A549 (cell line): ENCODE results near the gene KIF1A. TPM values are rescaled to one million over a fixed set of nuclear protein-coding genes. Genes with fewer than 3 reads are reported as not detected.

Source experiments
- ATAC-seq, 2 experiments: fragments of 200-7000 bp in 1 of 2; fragments of >200 bp in 1 of 2; cut with Nextera tagmentation in 1 of 2; cut with Tn5 transposase in 1 of 2; 3 replicates each; pipeline versions ENCODE4 v1.8.0 to v1.9.1; 2018 to 2020; ENCODE audit warnings: mild to moderate bottlenecking in 1 of 2, moderate library complexity in 1 of 2
- CTCF ChIA-PET: fragments of 300-600 bp; sonication (Branson Sonifier 250); formaldehyde crosslinking; extraction: SDS; loops from one replicate; lab custom pipeline; 2021; ENCODE audit warnings: antibody characterized with exemption, inconsistent platforms; lab: Yijun Ruan, JAX
- POLR2A ChIA-PET: fragments of 350-600 bp; formaldehyde crosslinking; extraction: SDS; loops from one replicate; lab custom pipeline; 2021; ENCODE audit warnings: antibody characterized with exemption, inconsistent platforms; lab: Yijun Ruan, JAX
- DNase-seq, 2 experiments: peaks; one replicate each; pipeline versions ENCODE4 v3.0.0 to v3.0.0-alpha.2; 2011 to 2016; ENCODE audit warnings: low read depth in 1 of 2, low spot score in 1 of 2
- FAIRE-seq: peaks from 2 replicates; lab custom pipeline; 2011; peaks lifted over from hg19 to GRCh38; lab: Jason Lieb, UNC
- H3K27ac ChIP-seq, 2 experiments: fragments of >200 bp; sonication (Bioruptor Twin); formaldehyde crosslinking; 3 replicates each; pipeline ENCODE4 v1.5.1; 2016 to 2017
- H3K4me1 ChIP-seq: fragments of >200 bp; sonication (Bioruptor Twin); formaldehyde crosslinking; 3 replicates; pipeline ENCODE4 v1.6.1; 2016
- H3K4me2 ChIP-seq: fragments of >200 bp; sonication (Bioruptor Twin); formaldehyde crosslinking; 3 replicates; pipeline ENCODE4 v1.6.1; 2016
- H3K4me3 ChIP-seq: fragments of >200 bp; sonication (Bioruptor Twin); formaldehyde crosslinking; 3 replicates; pipeline ENCODE4 v1.5.1; 2016
- H3K9me3 ChIP-seq: fragments of >200 bp; sonication (Bioruptor Twin); formaldehyde crosslinking; 3 replicates; pipeline ENCODE4 v1.6.1; 2016
- ATOH8 ChIP-seq: fragments of 250-450 bp; sonication (Bioruptor Pico); IDR thresholded peaks from 2 replicates; pipeline ENCODE4 v1.5.0; 2020; ENCODE audit warnings: low read depth, mild to moderate bottlenecking, moderate library complexity
- BCL3 ChIP-seq: fragments of >200 bp; sonication (Bioruptor Twin); formaldehyde crosslinking; IDR thresholded peaks from 3 replicates; pipeline ENCODE4 v1.6.1; 2016
- CBX2 ChIP-seq: fragments of 200-600 bp; sonication (generic); IDR thresholded peaks from 2 replicates; pipeline ENCODE4 v1.6.1; 2016; ENCODE audit warnings: low read depth, mild to moderate bottlenecking, borderline replicate concordance
- CHD4 ChIP-seq: fragments of 200-600 bp; sonication (generic); IDR thresholded peaks from 2 replicates; pipeline ENCODE4 v1.6.1; 2016; ENCODE audit warnings: antibody characterized with exemption, mild to moderate bottlenecking, borderline replicate concordance
- CTCF ChIP-seq: fragments of >200 bp; sonication (Bioruptor Twin); formaldehyde crosslinking; IDR thresholded peaks from 3 replicates; pipeline ENCODE4 v1.5.1; 2016
- E2F6 ChIP-seq: IDR thresholded peaks from 2 replicates; pipeline ENCODE4 v1.6.1; 2012; ENCODE audit warnings: low read depth, borderline replicate concordance
- EHF ChIP-seq: fragments of 250-450 bp; sonication (Bioruptor Pico); IDR thresholded peaks from 2 replicates; pipeline ENCODE4 v1.5.0; 2020; ENCODE audit warnings: mild to moderate bottlenecking
- FOSB ChIP-seq: fragments of 250-450 bp; sonication (Bioruptor Pico); IDR thresholded peaks from 2 replicates; pipeline ENCODE4 v1.5.0; 2020; ENCODE audit warnings: mild to moderate bottlenecking, moderate library complexity
- FOXS1 ChIP-seq: fragments of 250-450 bp; sonication (Bioruptor Pico); IDR thresholded peaks from 2 replicates; pipeline ENCODE4 v1.5.0; 2020; ENCODE audit warnings: mild to moderate bottlenecking, moderate library complexity
- HDAC2 ChIP-seq: fragments of 200-600 bp; sonication (generic); IDR thresholded peaks from 2 replicates; pipeline ENCODE4 v1.6.1; 2016
- HOXA7 ChIP-seq: fragments of 250-450 bp; sonication (Bioruptor Pico); IDR thresholded peaks from 2 replicates; pipeline ENCODE4 v1.5.0; 2020; ENCODE audit warnings: mild to moderate bottlenecking, moderate library complexity
- HOXB13 ChIP-seq: fragments of 250-450 bp; sonication (Bioruptor Pico); IDR thresholded peaks from 2 replicates; pipeline ENCODE4 v1.5.0; 2020; ENCODE audit warnings: low read depth, mild to moderate bottlenecking, moderate library complexity
- HOXB5 ChIP-seq: fragments of 250-450 bp; sonication (Bioruptor Pico); IDR thresholded peaks from 2 replicates; pipeline ENCODE4 v1.5.0; 2020; ENCODE audit warnings: mild to moderate bottlenecking, moderate library complexity
- JUNB ChIP-seq: fragments of >200 bp; sonication (Bioruptor Twin); formaldehyde crosslinking; IDR thresholded peaks from 2 replicates; pipeline ENCODE4 v1.6.1; 2016
- KDM1A ChIP-seq: fragments of 200-600 bp; sonication (generic); IDR thresholded peaks from 2 replicates; pipeline ENCODE4 v1.6.1; 2016; ENCODE audit warnings: low read depth, mild to moderate bottlenecking
- KDM5A ChIP-seq: fragments of 200-600 bp; sonication (generic); IDR thresholded peaks from 2 replicates; pipeline ENCODE4 v1.6.1; 2016; ENCODE audit warnings: antibody characterized with exemption, mild to moderate bottlenecking
- MAX ChIP-seq: IDR thresholded peaks from 2 replicates; pipeline ENCODE4 v1.6.1; 2012
- MAZ ChIP-seq: fragments of 150-350 bp; IDR thresholded peaks from 2 replicates; pipeline ENCODE4 v1.6.1; 2014; ENCODE audit warnings: antibody characterized with exemption, low read depth, low read length, borderline replicate concordance
- MYC ChIP-seq: IDR thresholded peaks from 2 replicates; pipeline ENCODE4 v1.6.1; 2012; ENCODE audit warnings: mild to moderate bottlenecking, inconsistent platforms, low read length, improper control_type of control experiment, borderline replicate concordance
- NFE2L2 ChIP-seq: fragments of 150-350 bp; conservative IDR thresholded peaks from 2 replicates; pipeline ENCODE4 v1.6.1; 2014; ENCODE audit warnings: low read length
- NR3C1 ChIP-seq: fragments of >200 bp; sonication (Bioruptor Twin); formaldehyde crosslinking; IDR thresholded peaks from 3 replicates; pipeline ENCODE4 v1.6.1; 2017
- POLR2A ChIP-seq: IDR thresholded peaks from 2 replicates; pipeline ENCODE4 v1.6.1; 2012; ENCODE audit warnings: mild to moderate bottlenecking, low read length
- POLR2AphosphoS2 ChIP-seq: conservative IDR thresholded peaks from 2 replicates; pipeline ENCODE4 v1.6.1; 2012; ENCODE audit warnings: low read length, improper control_type of control experiment, inconsistent platforms
- RNF2 ChIP-seq: fragments of 200-600 bp; sonication (generic); IDR thresholded peaks from 2 replicates; pipeline ENCODE4 v1.6.1; 2016; ENCODE audit warnings: low read depth, mild to moderate bottlenecking, antibody characterized with exemption, moderate library complexity, borderline replicate concordance
- SREBF2 ChIP-seq: fragments of 450-650 bp; IDR thresholded peaks from 2 replicates; pipeline ENCODE4 v1.6.1; 2014; ENCODE audit warnings: mild to moderate bottlenecking, moderate library complexity
- TFCP2L1 ChIP-seq: fragments of 250-450 bp; sonication (Bioruptor Pico); IDR thresholded peaks from 2 replicates; pipeline ENCODE4 v1.5.0; 2021; ENCODE audit warnings: mild to moderate bottlenecking
- TP53 ChIP-seq: fragments of 250-450 bp; sonication (Bioruptor Pico); IDR thresholded peaks from 2 replicates; pipeline ENCODE4 v1.5.0; 2021; ENCODE audit warnings: mild to moderate bottlenecking, moderate library complexity
- USF2 ChIP-seq: fragments of 450-650 bp; IDR thresholded peaks from 2 replicates; pipeline ENCODE4 v1.6.1; 2014; ENCODE audit warnings: antibody characterized with exemption
- WGBS: methylation state at CpG from one replicate; pipeline ENCODE4 v1.1.6; 2017; ENCODE audit errors: missing lambda C conversion rate; 5-methylcytosine and 5-hydroxymethylcytosine counted together
- polyA plus RNA-seq, 4 experiments: library from polyadenylated mRNA; depleted of rRNA in 3 of 4; stranded (reverse); fragments of >200 nt; fragmentation: RNase III in 1 of 4; extraction: RNeasy Plus Mini Kit Qiagen cat#74134 plus additional on column Dnase treatment in 1 of 4; gene quantifications; 2 replicates in 3 of 4; 3 replicates in 1 of 4; pipeline ENCODE4 v1.2.3, GENCODE V29; 2011 to 2017

KIF1A gene
- polyA plus RNA-seq, 2 of the 4 experiments (the other 2 are of a cell fraction), result 0.28 to 0.50 TPM

- ChIA-PET POLR2A (no interaction called here), CTCF (no interaction called here)
- Histone ChIP-seq H3K4me3 (no peak overlapping the region), H3K4me2 (no peak overlapping the region), H3K4me1 (no peaks in the 10 kb centered on the region), H3K27ac (no peak overlapping the region), H3K9me3 (no peaks in the 10 kb centered on the region)
- no peak for TF ChIP-seq MAZ
- TF ChIP-seq CTCF, result no peak
- no peak for TF ChIP-seq JUNB
- TF ChIP-seq BCL3, result no peak
- TF ChIP-seq MAX, result no peak
- no peak for TF ChIP-seq HOXB13 (CRISPR knock-in tag)
- TF ChIP-seq HDAC2, result no peak
- TF ChIP-seq MYC, result no peak
- TF ChIP-seq POLR2A, result no peak
- TF ChIP-seq ATOH8 (CRISPR knock-in tag), result no peak
- TF ChIP-seq TP53 (CRISPR knock-in tag), result no peak
- TF ChIP-seq HOXA7 (CRISPR knock-in tag), result no peak
- TF ChIP-seq KDM1A, result no peak
- TF ChIP-seq TFCP2L1 (CRISPR knock-in tag), result no peak
- TF ChIP-seq EHF (CRISPR knock-in tag), result no peak
- no peak for TF ChIP-seq HOXB5 (CRISPR knock-in tag)
- TF ChIP-seq USF2, result no peak
- no peak for TF ChIP-seq RNF2
- no peak for TF ChIP-seq SREBF2
- DNase-seq (no peak), FAIRE-seq (no peak), ATAC-seq (no peak)
- 64% methylated on average over 5 of the region's 9 CpGs for WGBS
These were observed 131.5 kb downstream of the KIF1A start for GRCh38 chr2:240688553-240688919.

- DNase-seq, result no peak
- Histone ChIP-seq H3K4me1 (no peaks in the 10 kb centered on the region), H3K4me2 (no peak overlapping the region), H3K27ac (no peak overlapping the region), H3K4me3 (no peak overlapping the region), H3K9me3 (no peaks in the 10 kb centered on the region)
- no peak for ATAC-seq
- POLR2A ChIA-PET, result no interaction called here
- no peak for TF ChIP-seq NR3C1
- TF ChIP-seq FOXS1 (CRISPR knock-in tag), result no peak
- TF ChIP-seq SREBF2, result no peak
- no peak for TF ChIP-seq CHD4
- TF ChIP-seq FOSB, result no peak
- no peak for TF ChIP-seq TP53 (CRISPR knock-in tag)
- TF ChIP-seq E2F6, result no peak
- no peak for TF ChIP-seq HOXB13 (CRISPR knock-in tag)
- TF ChIP-seq POLR2AphosphoS2, result no peak
- TF ChIP-seq CBX2, result no peak
- TF ChIP-seq NFE2L2, result no peak
- TF ChIP-seq KDM5A, result no peak
- CTCF ChIA-PET, result no interaction called here
- 29% methylated on average over 6 of the region's 14 CpGs for WGBS
- no peak for FAIRE-seq
These were observed 132.1 kb downstream of the KIF1A start for GRCh38 chr2:240687741-240688552.
